Keratinocyte (primary cell): ENCODE data around the gene CD226. TPM values are rescaled to one million over a fixed set of nuclear protein-coding genes. Genes with fewer than 3 reads are reported as not detected.
"Not testable (repeated sequence)": the region's sequence is repeated elsewhere in the genome, so short reads cannot be mapped to it uniquely, and the experiment has no call there.

Experiments used
- DNase-seq: peaks from one replicate; pipeline ENCODE4 v3.0.0-alpha.2; 2011; ENCODE audit warnings: low read depth, missing footprints, low spot score
- FAIRE-seq: peaks from 2 replicates; lab custom pipeline; 2011; peaks lifted over from hg19 to GRCh38; lab: Jason Lieb, UNC
- H2AFZ ChIP-seq: 2 replicates; pipeline ENCODE4 v1.6.0; 2012; ENCODE audit warnings: low read length, control low read depth, inconsistent platforms; ENCODE audit not compliant: control insufficient read depth
- H3K27ac ChIP-seq: 2 replicates; pipeline ENCODE4 v1.5.1; 2011; ENCODE audit warnings: low read length; ENCODE audit not compliant: control insufficient read depth, insufficient read depth
- H3K27me3 ChIP-seq: 3 replicates; pipeline ENCODE4 v1.6.0; 2011; ENCODE audit warnings: low read length; ENCODE audit not compliant: control insufficient read depth, insufficient read depth; ENCODE audit errors: extremely low read depth
- H3K36me3 ChIP-seq, 2 experiments: 2 replicates in 1 of 2; 3 replicates in 1 of 2; pipeline ENCODE4 v1.5.1; 2011; ENCODE audit warnings: low read length in 2 of 2, mild to moderate bottlenecking in 1 of 2; ENCODE audit not compliant: control insufficient read depth in 2 of 2, insufficient read depth in 2 of 2; ENCODE audit errors: extremely low read depth in 1 of 2
- H3K4me1 ChIP-seq: 3 replicates; pipeline ENCODE4 v1.5.1; 2011; ENCODE audit warnings: low read length; ENCODE audit not compliant: control insufficient read depth, insufficient read depth; ENCODE audit errors: extremely low read depth
- H3K4me2 ChIP-seq: 3 replicates; pipeline ENCODE4 v1.6.0; 2011; ENCODE audit warnings: low read depth, low read length; ENCODE audit not compliant: control insufficient read depth, insufficient read depth; ENCODE audit errors: extremely low read depth
- H3K4me3 ChIP-seq, 3 experiments: fragments of 200-600 bp in 1 of 3; sonication (generic) in 1 of 3; 2 replicates in 2 of 3; 3 replicates in 1 of 3; pipeline ENCODE4 v1.5.1; 2011 to 2016; ENCODE audit warnings: low read length in 3 of 3, mild to moderate bottlenecking in 3 of 3, control low read depth in 2 of 3, inconsistent platforms in 1 of 3, low read depth in 1 of 3, mixed read lengths in 1 of 3, mixed run types in 1 of 3, moderate library complexity in 1 of 3; ENCODE audit not compliant: control insufficient read depth in 2 of 3, insufficient read depth in 2 of 3; ENCODE audit errors: extremely low read depth in 1 of 3
- H3K79me2 ChIP-seq: 2 replicates; pipeline ENCODE4 v1.6.0; 2012; ENCODE audit warnings: low read length; ENCODE audit not compliant: control insufficient read depth, insufficient read depth
- H3K9ac ChIP-seq: 3 replicates; pipeline ENCODE4 v1.6.0; 2011; ENCODE audit warnings: low read length; ENCODE audit not compliant: control insufficient read depth, insufficient read depth; ENCODE audit errors: extremely low read depth
- H3K9me1 ChIP-seq: 3 replicates; pipeline ENCODE4 v1.6.0; 2011; ENCODE audit warnings: low read length; ENCODE audit not compliant: control insufficient read depth, insufficient read depth; ENCODE audit errors: extremely low read depth
- H3K9me3 ChIP-seq: 2 replicates; pipeline ENCODE4 v1.5.1; 2012; ENCODE audit warnings: low read depth, low read length; ENCODE audit not compliant: control insufficient read depth
- H4K20me1 ChIP-seq: 3 replicates; pipeline ENCODE4 v1.6.0; 2011; ENCODE audit warnings: low read length; ENCODE audit not compliant: control insufficient read depth, insufficient read depth; ENCODE audit errors: extremely low read depth
- EZH2 ChIP-seq: IDR thresholded peaks from one replicate; pipeline ENCODE4 v1.6.1; 2012; ENCODE audit warnings: inconsistent platforms, mild to moderate bottlenecking, low read length, moderate library complexity
- dilution Hi-C: fragments of 300-500 bp; cut with MboI; formaldehyde crosslinking; loops from one replicate; pipeline ENCODE4 v1.7.0; 2020; ENCODE audit warnings: low sequenced_read_pairs; ENCODE audit not compliant: extremely low pct_ligation_motif_present
- polyA plus RNA-seq, 5 experiments: library from polyadenylated mRNA; depleted of rRNA in 3 of 5; stranded (reverse) in 3 of 5; stranded (forward) in 1 of 5; unstranded in 1 of 5; fragments of >200 nt; gene quantifications; 1 replicate in 1 of 5; 2 replicates in 3 of 5; 3 replicates in 1 of 5; pipeline versions ENCODE4 v1.2.1 to v1.2.3, GENCODE V29; 2011 to 2012; ENCODE audit warnings: missing spikeins in 2 of 5, low read depth in 1 of 5, low replicate concordance in 1 of 5
- TF ChIP-seq, protein P1 (sequence below), 3 experiments: IDR thresholded peaks in 1 of 3; conservative IDR thresholded peaks in 1 of 3; optimal IDR thresholded peaks in 1 of 3; 2 replicates in 2 of 3; 3 replicates in 1 of 3; pipeline versions ENCODE3 to v1.5.1; 2011; ENCODE audit warnings: low read length in 3 of 3, mild to moderate bottlenecking in 3 of 3, moderate library complexity in 2 of 3, control low read depth in 1 of 3, inconsistent platforms in 1 of 3; ENCODE audit not compliant: insufficient read depth in 2 of 3; ENCODE audit errors: extremely low read depth in 1 of 3

CD226 gene
- polyA plus RNA-seq, 1 donor (not counting 4 experiments of a cell fraction or from before 2014, with no cell fraction given): 1.3 TPM

DNA sequence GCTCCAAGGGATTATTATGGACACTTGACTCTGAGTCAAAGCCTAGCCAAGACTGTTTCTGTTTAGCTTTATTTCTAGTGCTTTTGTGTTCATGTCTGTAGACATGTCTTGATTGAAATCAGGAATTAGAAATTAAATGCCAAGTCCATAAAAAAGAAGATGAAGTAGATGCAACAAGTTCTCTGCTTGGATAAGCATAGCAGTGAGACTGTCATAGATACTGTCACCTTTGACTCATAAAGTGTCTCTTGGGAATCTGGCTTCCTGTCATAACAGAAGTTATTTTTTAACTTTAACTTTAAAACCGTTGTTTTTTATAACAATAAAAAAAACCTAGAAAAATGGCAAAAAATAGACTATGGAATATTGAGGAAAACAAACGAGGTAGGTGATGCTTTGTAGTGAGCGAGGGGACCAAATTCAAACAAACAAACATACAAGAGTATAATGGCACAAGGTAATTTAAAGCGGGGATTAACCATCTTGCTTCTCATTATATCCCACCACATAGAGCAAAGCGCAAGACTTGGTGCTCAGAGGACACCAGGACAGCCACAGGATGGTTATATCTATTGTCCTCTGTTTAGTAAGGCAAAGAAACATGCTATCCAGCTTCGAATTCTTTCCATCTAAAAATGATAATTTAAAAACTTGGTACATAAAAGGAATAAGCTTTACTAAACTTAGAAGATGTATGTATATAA lies 64.6 kb downstream of the CD226 start:
- H3K36me3 ChIP-seq: peaks cover 0 to 3% of the 10 kb centered on the region in 2 experiments
- H3K4me1 ChIP-seq: no peaks in the 10 kb centered on the region
- FAIRE-seq (no peak), DNase-seq (no peak)
- dilution Hi-C loops: no loop called here
- no peaks in the 10 kb centered on the region for H3K9me3 ChIP-seq
- no peak overlapping the region for H2AFZ ChIP-seq
- H3K27me3 ChIP-seq: no peaks in the 10 kb centered on the region
- H3K9me1 ChIP-seq: no peaks in the 10 kb centered on the region
- no peaks in the 10 kb centered on the region for H3K79me2 ChIP-seq
- no peaks in the 10 kb centered on the region for H4K20me1 ChIP-seq
- H3K4me3 ChIP-seq: no peak overlapping the region
- no peak overlapping the region for H3K4me2 ChIP-seq
- TF ChIP-seq, protein P1, sequence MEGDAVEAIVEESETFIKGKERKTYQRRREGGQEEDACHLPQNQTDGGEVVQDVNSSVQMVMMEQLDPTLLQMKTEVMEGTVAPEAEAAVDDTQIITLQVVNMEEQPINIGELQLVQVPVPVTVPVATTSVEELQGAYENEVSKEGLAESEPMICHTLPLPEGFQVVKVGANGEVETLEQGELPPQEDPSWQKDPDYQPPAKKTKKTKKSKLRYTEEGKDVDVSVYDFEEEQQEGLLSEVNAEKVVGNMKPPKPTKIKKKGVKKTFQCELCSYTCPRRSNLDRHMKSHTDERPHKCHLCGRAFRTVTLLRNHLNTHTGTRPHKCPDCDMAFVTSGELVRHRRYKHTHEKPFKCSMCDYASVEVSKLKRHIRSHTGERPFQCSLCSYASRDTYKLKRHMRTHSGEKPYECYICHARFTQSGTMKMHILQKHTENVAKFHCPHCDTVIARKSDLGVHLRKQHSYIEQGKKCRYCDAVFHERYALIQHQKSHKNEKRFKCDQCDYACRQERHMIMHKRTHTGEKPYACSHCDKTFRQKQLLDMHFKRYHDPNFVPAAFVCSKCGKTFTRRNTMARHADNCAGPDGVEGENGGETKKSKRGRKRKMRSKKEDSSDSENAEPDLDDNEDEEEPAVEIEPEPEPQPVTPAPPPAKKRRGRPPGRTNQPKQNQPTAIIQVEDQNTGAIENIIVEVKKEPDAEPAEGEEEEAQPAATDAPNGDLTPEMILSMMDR (optimal IDR thresholded peaks at IDR 0.05 in 1 of 3, IDR thresholded peaks at IDR 0.05 in 1 of 3, conservative IDR thresholded peaks at IDR 0.05 in 1 of 3; ENCODE audit: extremely low read depth in 1 of 3, insufficient read depth in 2 of 3, low read length in 3 of 3): no peak
- TF ChIP-seq EZH2: no peak
- H3K9ac ChIP-seq: no peak overlapping the region
- H3K27ac ChIP-seq: no peak overlapping the region

- H4K20me1 ChIP-seq: no peaks in the 10 kb centered on the region
- H3K36me3 ChIP-seq: no peaks in the 10 kb centered on the region
- H2AFZ ChIP-seq: no peak overlapping the region
- no peaks in the 10 kb centered on the region for H3K9me1 ChIP-seq
- no peak overlapping the region for H3K9ac ChIP-seq
- no peak for DNase-seq
- dilution Hi-C loops: no loop called here
- no peaks in the 10 kb centered on the region for H3K4me1 ChIP-seq
- no peak for FAIRE-seq
- TF ChIP-seq EZH2: no peak
- TF ChIP-seq, protein P1 (optimal IDR thresholded peaks at IDR 0.05 in 1 of 3, IDR thresholded peaks at IDR 0.05 in 1 of 3, conservative IDR thresholded peaks at IDR 0.05 in 1 of 3; ENCODE audit: extremely low read depth in 1 of 3, insufficient read depth in 2 of 3, low read length in 3 of 3): no peak
- no peaks in the 10 kb centered on the region for H3K79me2 ChIP-seq
- H3K9me3 ChIP-seq: no peaks in the 10 kb centered on the region
- H3K27me3 ChIP-seq: no peaks in the 10 kb centered on the region
- H3K27ac ChIP-seq: no peak overlapping the region
- no peak overlapping the region for H3K4me2 ChIP-seq
- H3K4me3 ChIP-seq: no peak overlapping the region
Measured at GRCh38 chr18:69880083-69880482, 67.6 kb downstream of the CD226 start.

- H4K20me1 ChIP-seq, H3K27me3 ChIP-seq, H3K4me2 ChIP-seq, FAIRE-seq, H3K36me3 ChIP-seq, H2AFZ ChIP-seq, H3K4me1 ChIP-seq, H3K9me1 ChIP-seq, H3K9ac ChIP-seq, H3K27ac ChIP-seq, H3K4me3 ChIP-seq, DNase-seq, H3K9me3 ChIP-seq, dilution Hi-C loops, H3K79me2 ChIP-seq: not testable (repeated sequence)
Measured at GRCh38 chr18:69879051-69879450, 68.6 kb downstream of the CD226 start.
